Pons (tissue), 1 donor: Measurements from ENCODE around the gene LRRC56.
"Not testable (repeated sequence)": the region's sequence is repeated elsewhere in the genome, so short reads cannot be mapped to it uniquely, and the experiment has no call there.

Source experiments
- DNase-seq: peaks from one replicate; pipeline ENCODE4 v3.0.0-alpha.2; 2016; ENCODE audit warnings: low spot score

The LRRC56 gene

DNA sequence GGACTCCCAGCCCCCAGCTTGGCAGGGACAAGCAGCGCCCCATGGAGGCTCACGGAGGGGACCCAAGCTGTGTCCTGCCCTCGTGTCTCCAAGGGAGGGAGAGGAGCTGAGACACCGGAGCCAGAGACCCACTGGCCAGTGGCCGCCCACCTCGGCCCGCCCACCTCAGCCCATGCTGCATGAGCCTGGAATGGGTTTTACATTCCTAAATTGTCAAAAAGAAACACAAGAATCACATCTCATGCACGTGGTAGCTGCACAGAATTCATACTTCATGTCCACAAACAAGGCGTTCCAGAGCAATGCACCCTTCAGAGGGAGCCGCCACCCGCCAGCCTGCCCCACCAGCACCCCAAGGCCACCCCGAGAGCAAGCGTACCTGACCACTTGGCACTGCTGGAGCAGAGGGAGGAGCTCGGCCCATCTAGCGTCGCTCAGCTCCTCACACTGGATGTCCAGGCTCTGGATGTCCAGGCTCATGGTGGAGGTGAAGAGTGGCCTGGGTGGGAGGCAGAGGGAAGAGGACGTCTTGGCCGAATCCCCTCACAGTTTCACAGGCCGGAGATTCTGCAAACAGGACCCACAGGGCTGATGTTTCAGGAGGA, 35.5 kb upstream of the LRRC56 start:
- no peak for DNase-seq

GRCh38 chr11:502288-503178, 34.8 kb upstream of the LRRC56 start:
- DNase-seq = no peak

GRCh38 chr11:503179-503981, 33.9 kb upstream of the LRRC56 start:
- DNase-seq = peak; percentile 96

DNA sequence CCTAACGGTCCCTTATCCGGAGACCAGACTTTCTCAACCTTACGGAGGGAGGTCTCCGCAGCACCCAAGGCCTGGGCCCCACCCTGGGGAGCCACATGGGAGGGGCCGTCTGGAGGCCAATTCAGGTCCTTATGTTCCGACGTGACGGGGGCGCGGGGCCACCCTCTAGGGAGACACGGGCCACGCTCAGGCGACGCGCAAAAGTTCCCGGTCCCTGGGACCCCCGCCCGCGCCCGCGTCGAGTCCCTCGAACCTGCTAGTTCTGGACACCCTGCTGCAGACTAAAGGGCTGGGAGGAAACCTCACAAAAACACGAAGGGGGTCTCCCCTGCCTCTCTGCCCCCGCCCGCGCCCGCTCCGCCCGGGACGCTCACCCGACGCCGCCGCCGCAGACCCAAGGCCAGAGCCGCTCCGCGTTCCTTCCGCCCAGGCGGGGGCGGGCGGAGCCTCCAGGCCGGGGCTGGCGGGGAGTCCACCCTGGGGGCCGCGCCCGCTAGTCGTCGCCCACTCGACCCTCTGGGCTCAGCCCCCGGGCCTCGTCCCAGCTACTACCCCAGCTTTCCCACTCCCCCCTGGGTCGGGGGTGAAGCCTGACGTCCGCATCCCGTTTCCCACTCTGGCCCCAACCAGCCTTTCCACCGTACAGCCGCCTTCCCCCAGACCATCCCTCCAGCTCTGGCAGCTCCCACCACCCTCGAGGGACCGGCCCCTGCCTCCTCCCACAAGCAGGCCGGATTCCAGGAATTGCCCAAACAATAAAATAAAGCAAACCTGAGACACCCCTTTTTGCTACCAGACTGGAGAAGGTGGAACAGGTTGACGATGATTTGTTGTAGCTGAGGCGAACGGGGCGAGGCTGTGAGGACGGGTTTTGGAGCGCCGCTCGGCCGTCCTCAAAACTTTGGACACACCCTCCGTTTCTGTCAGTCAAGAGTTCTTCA, 33.0 kb upstream of the LRRC56 start:
- DNase-seq = no peak

GRCh38 chr11:504994-505344, 32.4 kb upstream of the LRRC56 start:
- DNase-seq = no peak

- peak; percentile 95 for DNase-seq
Observed at GRCh38 chr11:506238-506994, 30.9 kb upstream of the LRRC56 start.

- DNase-seq = peak; percentile 94
Observed at GRCh38 chr11:506995-507726, 30.2 kb upstream of the LRRC56 start, which contains the start of gene RNH1. Gene RNH1, minus strand, starts transcription at chr11:507242. Its CDS starts 5,080 bp downstream, at chr11:502162.

- no peak for DNase-seq
Observed at GRCh38 chr11:507727-508515, 29.4 kb upstream of the LRRC56 start.

DNA sequence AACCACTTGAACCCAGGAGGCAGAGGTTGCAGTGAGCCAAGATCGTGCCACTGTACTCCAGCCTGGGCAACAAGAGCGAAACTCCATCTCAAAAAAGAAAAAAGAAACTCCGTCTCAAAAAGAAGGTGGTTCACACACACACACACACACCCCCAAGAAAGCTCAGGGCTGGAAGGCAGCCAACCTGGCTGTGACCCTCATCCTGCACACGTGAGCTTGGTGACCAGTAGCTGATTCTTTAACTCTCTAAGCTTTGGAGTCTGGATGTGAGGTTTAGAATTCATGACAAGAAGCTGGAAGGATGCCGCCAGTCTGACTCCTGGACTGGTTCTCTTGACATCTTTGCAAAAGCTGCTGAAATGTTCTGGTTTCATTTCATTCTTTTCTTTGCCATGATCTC, 28.4 kb upstream of the LRRC56 start:
- DNase-seq = no peak

DNA sequence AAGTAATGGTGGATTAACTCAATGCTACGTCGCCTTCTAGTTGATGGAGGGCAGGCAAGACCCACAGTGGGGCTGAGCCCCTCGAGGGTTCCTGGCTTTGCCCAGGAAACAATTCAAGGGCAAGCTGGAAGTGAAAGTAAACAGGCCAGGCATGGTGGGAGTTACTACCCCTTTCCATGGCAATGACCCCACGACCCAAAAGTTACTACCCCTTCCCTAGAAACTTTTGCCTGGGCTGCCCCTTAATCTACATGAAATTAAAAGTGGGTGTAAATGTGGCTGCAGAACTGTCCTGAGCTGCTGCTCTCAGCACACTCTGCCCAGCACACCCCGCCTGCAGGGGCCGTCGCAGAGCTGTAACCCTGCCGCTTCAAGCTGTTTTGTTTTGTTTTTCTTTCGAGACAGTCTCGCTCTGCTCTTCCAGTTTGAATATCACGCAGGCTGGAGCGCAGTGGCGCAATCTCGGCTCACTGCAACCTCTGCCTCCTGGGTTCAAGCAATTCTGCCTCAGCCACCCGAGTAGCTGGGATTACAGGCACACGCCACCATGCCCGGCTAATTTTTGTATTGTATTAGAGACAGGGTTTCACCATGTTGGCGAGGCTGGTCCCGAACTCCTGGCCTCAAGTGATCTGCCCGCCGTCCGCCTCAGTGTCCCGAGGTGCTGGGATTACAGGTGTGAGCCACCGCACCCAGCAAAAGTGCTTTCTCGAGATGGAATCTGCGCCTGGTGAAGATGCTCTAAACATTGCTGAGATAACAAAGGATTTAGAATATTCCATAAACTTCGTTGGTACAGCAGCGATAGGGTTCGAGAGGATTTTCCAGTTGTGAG, 24.3 kb upstream of the LRRC56 start:
- no peak for DNase-seq

- DNase-seq = no peak
Observed at GRCh38 chr11:514606-515005, 22.7 kb upstream of the LRRC56 start.

GRCh38 chr11:515131-515530, 22.2 kb upstream of the LRRC56 start:
- no peak for DNase-seq

DNA sequence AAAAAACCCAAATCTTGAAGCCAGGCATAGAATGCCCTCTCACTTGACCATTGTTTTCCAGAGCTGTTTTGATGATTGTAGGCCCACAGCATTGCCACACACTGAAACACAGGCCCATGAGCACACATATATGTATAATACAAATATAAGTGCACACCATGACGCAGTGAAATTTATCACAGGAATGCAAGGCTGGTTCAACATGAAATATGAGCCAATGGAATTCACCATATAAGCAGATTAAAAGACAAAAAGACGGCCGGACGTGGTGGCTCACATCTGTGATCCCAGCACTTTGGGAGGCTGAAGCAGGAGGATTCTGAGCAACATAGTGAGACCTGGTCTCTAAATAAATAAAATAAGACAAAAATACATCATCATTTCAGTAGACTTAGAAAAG, 20.9 kb upstream of the LRRC56 start:
- DNase-seq = no peak

- DNase-seq = not testable (repeated sequence)
Observed at GRCh38 chr11:516918-517685, 20.2 kb upstream of the LRRC56 start.

- DNase-seq = peak; percentile 85
Observed at GRCh38 chr11:518463-519202, 18.7 kb upstream of the LRRC56 start.

GRCh38 chr11:520428-521176, 16.7 kb upstream of the LRRC56 start:
- no peak for DNase-seq
